GM12873 (cell line): ENCODE measurements around the gene MAPK8IP1.

Source experiments
- TF ChIP-seq, protein P1 (sequence below): IDR thresholded peaks from 2 replicates; pipeline ENCODE4 v1.5.1; 2012; ENCODE audit warnings: low read depth, mild to moderate bottlenecking, moderate library complexity, low read length, control low read depth; ENCODE audit not compliant: insufficient read depth; ENCODE audit errors: missing control alignments

The MAPK8IP1 gene

DNA sequence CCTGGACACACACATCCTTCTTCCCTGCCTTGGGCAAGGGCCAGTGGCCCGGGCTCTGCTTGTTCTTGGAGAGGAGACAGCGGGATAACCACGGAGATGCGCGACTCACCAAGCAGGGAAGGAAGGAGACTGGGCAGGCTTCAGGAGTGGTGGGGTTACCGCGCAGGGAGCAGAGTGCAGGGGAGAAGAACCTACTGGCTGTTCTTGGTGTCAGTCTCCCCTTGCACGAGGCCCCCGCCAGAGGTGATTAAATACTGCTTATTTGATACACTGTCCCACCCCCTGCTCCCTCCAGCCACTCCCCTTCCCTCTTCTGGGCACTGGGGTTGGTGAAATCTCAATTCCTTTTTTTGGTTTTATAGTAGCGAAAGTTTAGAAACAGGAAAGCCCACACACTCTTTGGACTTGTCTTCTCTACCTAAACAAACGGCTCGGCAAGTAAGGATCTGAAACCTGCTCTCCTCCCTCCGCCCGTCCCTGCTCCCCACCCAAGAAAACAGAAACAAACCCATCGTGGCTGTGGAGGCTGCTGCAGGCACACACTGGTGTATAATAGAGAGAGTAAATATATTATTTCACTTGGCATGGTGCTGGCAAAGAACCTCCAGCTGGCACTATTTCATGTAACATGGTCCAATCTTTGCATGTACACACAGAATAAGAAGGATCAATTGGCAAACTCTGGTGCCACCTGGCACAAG, 47.8 kb downstream of the MAPK8IP1 start:
- TF ChIP-seq, protein P1, sequence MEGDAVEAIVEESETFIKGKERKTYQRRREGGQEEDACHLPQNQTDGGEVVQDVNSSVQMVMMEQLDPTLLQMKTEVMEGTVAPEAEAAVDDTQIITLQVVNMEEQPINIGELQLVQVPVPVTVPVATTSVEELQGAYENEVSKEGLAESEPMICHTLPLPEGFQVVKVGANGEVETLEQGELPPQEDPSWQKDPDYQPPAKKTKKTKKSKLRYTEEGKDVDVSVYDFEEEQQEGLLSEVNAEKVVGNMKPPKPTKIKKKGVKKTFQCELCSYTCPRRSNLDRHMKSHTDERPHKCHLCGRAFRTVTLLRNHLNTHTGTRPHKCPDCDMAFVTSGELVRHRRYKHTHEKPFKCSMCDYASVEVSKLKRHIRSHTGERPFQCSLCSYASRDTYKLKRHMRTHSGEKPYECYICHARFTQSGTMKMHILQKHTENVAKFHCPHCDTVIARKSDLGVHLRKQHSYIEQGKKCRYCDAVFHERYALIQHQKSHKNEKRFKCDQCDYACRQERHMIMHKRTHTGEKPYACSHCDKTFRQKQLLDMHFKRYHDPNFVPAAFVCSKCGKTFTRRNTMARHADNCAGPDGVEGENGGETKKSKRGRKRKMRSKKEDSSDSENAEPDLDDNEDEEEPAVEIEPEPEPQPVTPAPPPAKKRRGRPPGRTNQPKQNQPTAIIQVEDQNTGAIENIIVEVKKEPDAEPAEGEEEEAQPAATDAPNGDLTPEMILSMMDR = no peak

DNA sequence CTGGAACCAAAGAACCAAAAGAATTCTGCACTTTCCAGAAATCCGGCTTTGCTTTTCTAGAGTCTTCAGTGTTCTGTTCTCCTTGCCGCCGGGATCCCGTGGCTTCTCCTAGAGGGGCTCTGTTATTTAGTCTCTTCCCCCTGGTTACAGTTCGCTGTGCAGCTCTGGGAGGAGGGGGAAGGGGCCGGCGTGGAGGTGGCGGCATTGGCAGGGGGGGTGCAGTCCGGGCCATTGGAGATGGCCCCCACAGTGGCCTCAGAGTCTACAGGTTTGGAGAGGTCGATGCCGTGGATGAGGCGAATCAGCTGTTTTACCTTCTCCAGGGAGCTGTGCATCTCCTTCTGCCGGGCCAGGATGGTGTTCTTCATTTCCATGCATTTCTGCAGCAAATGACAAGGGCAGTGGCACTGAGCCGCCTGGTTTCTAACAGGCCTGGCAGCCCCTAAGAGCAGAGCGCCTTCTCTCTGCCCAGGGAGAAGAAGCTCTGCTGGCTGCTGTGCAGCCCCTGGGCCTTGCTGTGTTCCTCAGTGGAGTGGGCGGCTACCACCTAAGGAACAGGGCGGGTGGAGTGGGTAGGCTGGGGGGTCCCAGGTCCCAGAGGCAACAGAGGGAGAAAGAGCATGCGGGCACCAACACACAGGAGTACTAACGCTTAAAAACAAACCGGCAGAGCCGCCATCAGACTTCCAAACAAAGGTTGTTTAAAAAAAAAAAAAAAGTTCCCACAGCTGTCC, 48.6 kb downstream of the MAPK8IP1 start:
- TF ChIP-seq, protein P1 = no peak

DNA sequence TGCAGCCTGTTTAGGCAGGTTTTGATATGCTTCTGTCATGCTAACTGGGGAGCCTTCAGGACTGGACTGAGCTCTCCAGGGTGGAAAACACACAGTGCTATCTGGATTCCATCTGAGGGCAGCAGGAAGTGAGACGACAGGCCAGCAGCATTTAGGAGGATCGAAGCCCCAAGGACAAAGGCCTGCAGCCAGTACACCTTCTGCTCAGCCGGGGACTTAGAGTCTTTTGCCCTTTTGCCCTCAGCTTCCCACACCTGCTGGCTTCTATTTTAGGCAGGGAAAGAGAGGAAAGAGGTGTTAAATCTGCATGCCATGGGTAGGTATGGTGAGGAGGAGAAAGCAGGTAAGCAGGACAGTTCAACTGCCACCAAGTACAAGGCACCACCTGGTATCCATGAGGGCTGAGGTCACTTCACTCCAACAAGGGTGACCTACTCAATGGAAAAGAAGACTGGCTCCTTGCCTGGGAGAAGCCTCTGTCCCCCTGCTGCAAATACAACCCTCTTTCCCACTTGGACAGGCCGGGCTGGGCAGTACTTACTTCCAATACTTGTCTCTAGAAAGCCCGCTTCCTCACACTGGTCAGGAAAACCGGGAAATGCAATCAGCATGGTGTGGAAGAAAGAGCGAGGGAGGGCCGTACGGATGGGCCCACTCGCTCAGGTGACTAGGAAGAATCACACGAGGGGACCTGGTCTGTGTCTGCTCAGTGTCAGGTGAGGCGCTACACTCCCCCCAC, 49.3 kb downstream of the MAPK8IP1 start:
- TF ChIP-seq, protein P1 = no peak

DNA sequence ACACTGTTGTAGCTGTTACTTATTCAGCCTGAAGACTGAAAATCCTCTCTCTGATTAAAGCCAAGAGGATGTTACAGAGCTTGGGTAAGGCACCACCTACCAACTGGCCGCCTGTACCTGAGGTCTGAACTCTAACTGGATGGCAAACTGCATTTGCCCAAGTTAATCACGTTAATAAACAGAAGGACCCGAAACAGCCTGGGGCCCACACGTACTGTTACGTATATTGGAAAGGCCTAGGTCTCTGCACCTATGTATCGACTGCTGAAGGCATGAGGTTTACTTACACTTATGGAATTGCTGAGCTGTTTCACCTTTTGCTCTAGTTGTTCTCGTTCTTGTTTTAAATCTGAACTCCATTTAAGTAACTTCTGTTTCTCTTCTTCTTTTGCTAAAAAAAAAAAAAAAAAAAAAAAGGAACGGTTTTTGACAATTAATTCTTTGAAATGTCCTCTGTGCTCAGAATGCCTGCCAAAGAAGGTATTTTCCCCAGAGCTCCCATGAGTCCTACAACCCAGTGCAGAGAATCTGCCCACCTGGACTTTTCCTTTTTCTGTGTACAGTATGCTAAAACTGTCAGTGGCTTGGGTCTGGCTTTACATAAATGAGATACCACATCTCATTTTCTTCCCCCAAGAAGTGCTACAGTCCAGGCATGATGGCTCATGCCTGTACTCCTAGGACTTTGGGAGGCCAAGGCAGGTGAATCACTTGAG, 50.1 kb downstream of the MAPK8IP1 start:
- TF ChIP-seq, protein P1 = no peak

DNA sequence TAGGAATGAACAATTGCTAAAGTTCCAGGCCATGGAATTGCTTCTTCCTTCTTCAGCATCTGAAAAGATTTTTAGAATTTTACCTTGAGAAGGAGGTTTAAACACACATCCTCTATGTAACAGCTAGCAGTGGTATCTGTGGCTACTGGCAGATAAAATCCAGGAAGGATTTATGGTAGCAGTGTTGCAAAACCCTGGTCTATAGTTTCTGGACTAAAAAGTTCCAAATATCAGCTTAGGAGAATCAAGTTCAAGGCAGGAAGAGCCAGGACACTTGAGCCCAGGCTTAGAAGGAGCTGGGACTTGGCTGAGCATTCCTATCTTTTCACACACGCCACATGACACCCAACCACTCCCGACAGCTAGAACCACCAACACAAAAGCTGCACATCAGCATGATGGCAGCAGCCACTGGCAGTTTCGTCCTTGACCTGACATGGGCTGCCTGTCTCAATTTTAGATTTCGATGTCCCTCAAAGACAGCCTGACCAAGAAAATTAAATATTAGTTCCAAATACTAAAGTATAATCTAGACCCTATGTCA, 51.1 kb downstream of the MAPK8IP1 start:
- TF ChIP-seq, protein P1 = no peak

DNA sequence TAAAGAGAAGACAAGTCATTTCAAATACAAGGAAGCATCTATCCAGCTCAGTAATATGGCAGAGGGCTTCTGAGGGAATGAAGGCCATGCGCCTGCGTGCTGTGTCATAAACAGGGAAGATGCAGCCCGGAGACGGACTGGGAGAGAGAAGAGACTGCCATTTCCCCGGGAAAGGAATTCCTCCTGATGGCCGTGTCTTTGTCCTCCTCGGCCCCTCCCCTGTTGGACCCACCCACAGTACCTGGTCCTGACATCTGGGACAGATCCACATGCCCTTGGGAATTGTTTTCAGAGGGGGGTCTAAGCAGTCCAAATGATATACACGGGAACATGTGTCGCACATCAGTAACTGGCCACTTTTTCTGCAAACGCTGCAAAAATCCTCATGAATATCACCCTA, 52.5 kb downstream of the MAPK8IP1 start:
- TF ChIP-seq, protein P1 = no peak
